Limb (tissue), 2 donors: ENCODE data around the gene CHRFAM7A.
A peak's percentile ranks its signal among the peaks of the same experiment; 100 is the strongest.
"Not testable (repeated sequence)": the region's sequence is repeated elsewhere in the genome, so short reads cannot be mapped to it uniquely, and the experiment has no call there.

Experiments
- DNase-seq, 2 donors: peaks; one replicate each; pipeline ENCODE4 v3.0.0-alpha.2; 2016; ENCODE audit errors: extremely low spot score in 2 of 2

CHRFAM7A gene

DNA sequence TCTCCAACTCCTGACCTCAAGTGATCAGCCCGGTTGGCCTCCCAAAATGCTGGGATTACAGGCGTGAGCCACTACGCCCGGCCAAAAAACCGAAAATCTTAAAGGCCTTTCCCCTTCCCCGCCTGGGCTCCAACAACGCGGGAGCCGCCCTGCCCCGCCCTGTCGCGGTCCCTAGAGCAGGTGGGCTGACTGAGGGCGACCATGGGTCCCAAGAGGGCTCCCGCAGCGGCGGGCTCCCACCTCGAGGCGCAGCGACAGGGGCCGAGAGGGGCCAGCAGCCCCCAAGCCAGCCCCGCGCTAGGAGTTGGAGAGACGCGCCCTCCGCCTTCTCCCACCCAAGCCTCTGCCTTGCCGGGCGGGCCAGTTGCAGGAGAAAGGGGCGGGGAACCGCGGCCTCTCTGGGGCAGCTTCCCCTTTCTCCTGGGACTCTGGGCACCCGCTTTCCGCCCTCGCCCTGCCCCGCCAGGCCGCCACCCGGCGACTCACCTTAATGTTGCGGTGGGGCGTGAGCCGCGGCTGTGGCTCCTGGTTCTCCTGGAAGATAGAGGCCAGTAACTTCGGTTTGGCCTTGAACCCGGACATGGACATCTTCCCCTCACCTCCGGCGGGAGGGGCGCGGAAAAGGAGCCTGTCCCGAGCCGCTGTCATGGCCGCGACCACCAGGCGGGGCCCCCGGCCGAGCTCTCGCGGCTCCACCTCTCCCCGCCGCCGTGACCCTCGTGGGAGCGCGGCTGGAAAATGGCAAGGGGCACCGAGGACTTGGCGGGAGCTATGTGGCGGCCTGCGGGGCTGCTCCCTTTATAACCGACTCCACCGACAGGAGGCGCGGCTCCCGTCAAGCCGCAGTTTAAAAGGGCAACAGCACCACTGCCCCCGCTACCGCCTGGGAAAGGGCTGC lies at the start of gene CHRFAM7A:
Gene CHRFAM7A (minus strand): TSS at position 775 of the 898 bp plus-strand sequence. CDS start 10,189 bp downstream, outside the sequence.
- not testable (repeated sequence) for DNase-seq

GRCh38 chr15:30438348-30438747 lies 45.0 kb upstream of the CHRFAM7A start:
- not testable (repeated sequence) for DNase-seq

DNA sequence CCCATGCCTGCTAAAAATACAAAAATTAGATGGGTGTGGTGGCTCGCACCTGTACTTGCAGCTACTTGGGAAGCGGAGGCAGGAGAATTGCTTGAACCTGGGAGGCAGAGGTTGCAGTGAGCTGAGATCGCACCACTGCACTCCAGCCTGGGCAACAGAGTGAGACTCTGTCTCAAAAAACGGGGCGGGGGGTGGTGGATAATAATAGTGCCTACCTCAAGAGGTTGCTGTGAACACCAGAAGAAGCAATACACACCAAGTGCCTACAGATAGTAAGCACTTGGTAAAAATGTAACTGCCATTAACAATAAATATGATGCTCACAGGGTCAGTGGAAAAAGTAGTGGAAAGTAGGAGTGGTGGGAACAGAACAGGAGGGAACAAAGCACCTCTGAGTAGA lies 42.5 kb upstream of the CHRFAM7A start:
- DNase-seq, result not testable (repeated sequence)

GRCh38 chr15:30420723-30421122 lies 27.4 kb upstream of the CHRFAM7A start:
- not testable (repeated sequence) for DNase-seq

GRCh38 chr15:30414160-30414559 lies 20.8 kb upstream of the CHRFAM7A start, which contains the start of gene GOLGA8R:
Gene GOLGA8R (minus strand): TSS chr15:30414260. CDS start chr15:30414162, 98 bp downstream.
- DNase-seq, result not testable (repeated sequence)

DNA sequence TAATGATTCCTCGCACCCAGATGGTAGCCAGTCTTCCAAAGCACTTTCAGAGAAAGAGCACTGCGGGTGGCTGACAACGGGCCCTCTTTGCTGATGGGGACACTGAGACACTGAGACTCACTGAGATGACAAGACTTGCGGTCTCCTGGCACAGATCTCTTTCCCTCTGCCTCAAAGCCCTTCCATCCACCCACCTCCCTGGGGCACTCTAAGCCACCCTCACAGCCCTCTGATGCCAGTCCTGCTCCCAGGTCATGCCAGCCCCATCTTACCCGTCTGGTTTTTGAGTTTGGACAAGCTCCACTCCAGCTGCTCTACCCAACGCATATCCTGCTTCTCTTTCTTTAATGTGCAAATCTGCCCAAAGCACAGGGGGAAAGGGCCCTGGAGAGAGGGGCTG lies 14.3 kb upstream of the CHRFAM7A start:
- not testable (repeated sequence) for DNase-seq

GRCh38 chr15:30398988-30399387 lies 5.6 kb upstream of the CHRFAM7A start:
- not testable (repeated sequence) for DNase-seq

GRCh38 chr15:30393664-30393991 lies 288 bp upstream of the CHRFAM7A start:
- DNase-seq, result not testable (repeated sequence)

DNA sequence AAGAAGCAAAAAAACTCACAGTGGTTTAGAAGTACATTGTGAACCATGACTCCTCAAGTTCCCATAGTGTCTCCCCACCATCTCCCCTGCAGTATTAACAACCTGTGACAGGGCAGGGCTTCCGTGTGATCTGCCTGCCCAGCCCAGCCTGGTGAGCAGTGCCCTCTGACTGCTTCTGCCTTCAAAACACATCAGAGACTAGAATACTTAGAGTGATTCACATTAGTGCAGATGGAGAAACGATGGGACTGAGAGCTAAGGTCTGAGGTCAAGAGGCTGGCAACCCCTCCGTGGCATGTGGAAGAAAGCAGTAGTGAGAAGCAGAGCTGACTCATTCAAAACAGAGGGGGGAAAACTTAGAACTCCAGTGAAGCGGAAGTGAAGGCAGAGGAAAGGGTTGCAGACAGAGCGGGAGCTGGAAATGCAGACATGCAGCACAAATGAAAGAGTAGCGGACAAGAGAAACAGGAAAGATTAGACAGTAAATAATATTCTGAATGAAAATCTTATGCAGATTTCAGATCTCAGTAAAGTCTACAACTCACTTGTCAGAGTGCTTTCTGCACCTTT lies 6.9 kb downstream of the CHRFAM7A start:
- not testable (repeated sequence) for DNase-seq

DNA sequence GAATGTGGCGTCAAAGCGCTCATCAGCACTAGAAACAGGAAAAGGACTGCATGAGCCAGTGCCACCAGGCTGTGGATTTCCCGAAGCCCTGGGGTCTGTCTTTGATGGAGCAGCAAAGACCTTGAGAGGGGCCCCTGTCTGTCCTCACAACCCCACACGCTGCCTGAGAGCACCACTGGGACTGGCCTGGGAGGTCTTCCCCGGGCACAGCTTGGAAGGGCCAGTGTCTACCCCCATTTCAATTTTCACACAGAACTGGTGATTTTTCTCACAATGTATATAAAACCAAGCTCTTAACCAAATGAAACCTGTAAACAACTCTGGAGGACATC lies 16.3 kb downstream of the CHRFAM7A start:
- DNase-seq, result not testable (repeated sequence)

DNA sequence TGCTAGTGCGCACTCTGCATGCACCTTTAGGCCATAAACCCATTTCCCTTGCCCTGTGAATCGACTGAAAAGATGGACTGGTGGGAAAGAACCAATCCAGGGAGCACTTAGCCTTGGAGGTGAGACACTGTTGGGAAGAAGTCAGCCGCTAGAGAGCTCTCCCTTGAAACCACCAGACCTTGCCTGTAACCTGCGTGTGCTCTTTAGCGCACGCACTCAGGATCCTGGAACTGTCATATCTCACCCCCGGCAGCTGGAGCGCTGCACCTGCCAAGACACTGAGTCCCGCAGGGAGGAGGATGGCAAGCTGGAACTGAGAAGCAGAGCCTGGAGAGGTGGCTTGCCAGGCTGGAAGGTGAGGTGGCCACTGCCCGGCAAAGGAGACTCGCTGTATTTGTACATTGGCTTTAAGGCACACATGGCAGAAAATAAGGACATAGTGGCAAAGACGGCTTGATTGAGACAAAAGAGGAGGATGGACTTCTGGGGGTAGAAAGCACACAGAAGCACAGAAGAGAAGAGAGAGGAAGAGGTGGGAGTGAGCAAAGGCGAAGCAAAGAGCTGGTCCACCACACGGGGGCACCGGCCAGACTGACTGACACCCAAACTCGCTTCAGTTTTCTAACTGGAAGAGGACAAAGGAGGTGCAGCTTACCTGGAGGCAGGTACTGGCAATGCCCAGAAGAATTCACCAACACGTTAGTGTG lies 16.8 kb downstream of the CHRFAM7A start:
- DNase-seq, result not testable (repeated sequence)

- DNase-seq, result not testable (repeated sequence)
Observed at GRCh38 chr15:30375872-30376271, 17.5 kb downstream of the CHRFAM7A start.

GRCh38 chr15:30374862-30375261 lies 18.5 kb downstream of the CHRFAM7A start:
- not testable (repeated sequence) for DNase-seq

DNA sequence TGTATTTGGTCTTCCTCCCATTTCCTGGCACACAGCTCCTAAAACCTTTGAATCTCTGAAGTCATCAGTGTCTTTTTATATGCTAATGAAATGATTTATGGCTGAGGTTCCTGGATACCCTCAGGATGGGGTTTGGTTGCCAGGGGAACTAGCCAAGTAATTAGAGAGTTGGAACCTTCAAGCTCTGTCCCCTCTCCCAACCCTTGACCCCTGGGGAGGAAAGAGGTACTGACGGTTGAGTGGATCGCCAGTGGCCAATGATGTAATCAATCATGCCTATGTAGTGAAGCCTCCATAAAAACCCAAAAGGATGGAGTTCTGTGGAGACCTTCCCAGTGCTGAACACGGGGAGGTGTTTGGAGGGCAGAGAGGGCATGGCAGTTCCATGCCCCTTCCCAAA lies 25.1 kb downstream of the CHRFAM7A start:
- DNase-seq, result not testable (repeated sequence)

DNA sequence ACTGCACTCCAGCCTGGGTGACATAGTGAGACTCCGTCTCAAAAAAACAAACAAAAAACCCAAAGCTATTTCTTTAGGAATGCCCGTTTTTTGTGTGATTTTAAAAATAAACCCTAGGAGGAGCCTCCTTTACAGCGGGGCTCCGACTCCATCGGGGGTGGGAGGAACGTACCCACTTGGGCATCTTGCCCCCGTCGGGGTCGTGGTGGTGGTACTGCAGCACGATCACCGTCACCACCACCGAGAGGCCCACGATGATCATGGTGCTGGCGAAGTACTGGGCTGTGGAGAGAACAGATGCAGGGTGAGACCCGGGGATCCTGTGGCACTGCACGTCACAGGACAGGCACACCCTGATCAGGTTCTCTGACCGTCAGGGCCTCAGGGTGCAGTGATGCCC lies 26.1 kb downstream of the CHRFAM7A start:
- peak in 1 of 2 donors; percentile 4 for DNase-seq

- DNase-seq, result not testable (repeated sequence)
Observed at GRCh38 chr15:30361404-30361803, 31.9 kb downstream of the CHRFAM7A start.

- not testable (repeated sequence) for DNase-seq
Observed at GRCh38 chr15:30360990-30361389, 32.4 kb downstream of the CHRFAM7A start.

GRCh38 chr15:30355043-30355442 lies 38.3 kb downstream of the CHRFAM7A start:
- not testable (repeated sequence) for DNase-seq

- DNase-seq, result not testable (repeated sequence)
Observed at GRCh38 chr15:30349803-30350202, 43.5 kb downstream of the CHRFAM7A start.

DNA sequence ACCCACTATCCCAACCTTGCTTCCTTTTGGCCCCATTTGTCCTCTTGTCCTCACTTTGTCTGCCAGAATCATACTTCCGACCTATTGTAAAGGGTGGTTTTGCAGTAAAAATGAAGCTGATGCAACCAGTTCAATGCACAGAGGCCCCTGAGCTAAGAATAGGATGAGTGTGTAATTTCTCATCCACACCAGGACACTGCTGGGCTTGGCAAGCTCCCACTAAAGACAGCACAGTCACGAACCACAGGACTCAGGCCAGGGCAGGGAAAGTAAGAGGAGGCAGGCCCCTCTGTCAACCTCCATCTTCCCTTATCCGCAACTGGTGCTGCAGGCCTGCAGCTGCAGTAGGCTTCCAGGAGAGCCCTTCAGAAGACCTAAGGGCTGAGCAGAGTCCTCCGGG lies 56.8 kb downstream of the CHRFAM7A start:
- DNase-seq, result not testable (repeated sequence)

- not testable (repeated sequence) for DNase-seq
Observed at GRCh38 chr15:30334152-30334551, 59.2 kb downstream of the CHRFAM7A start.

DNA sequence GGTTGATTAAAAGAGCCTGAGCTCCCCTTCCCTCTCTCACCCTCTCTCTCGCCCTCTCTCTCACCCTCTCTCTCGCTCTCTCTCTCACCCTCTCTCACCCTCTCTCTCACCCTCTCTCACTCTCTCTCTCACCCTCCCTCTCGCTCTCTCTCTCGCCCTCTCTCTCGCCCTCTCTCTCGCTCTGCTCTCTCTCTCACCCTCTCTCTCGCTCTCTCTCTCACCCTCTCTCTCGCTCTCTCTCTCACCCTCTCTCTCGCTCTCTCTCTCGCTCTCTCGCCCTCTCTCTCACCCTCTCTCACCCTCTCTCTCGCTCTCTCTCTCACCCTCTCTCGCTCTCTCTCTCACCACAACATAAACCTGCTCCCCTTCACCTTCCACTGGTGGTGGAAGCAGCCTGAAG lies 67.2 kb downstream of the CHRFAM7A start:
- DNase-seq, result peak in 1 of 2 donors; percentile 11
